ENCODE results near the gene SPTBN4.
A peak's percentile ranks its signal among the peaks of the same experiment; 100 is the strongest.
"Not testable (repeated sequence)": the region's sequence is repeated elsewhere in the genome, so short reads cannot be mapped to it uniquely, and the experiment has no call there.

Gene SPTBN4

GRCh38 chr19:40561947-40562346 lies 95.1 kb downstream of the SPTBN4 start:
- Mint-ChIP-seq H3K9me3 (no peaks in the 10 kb centered on the region), H3K36me3 (ENCODE audit: low read depth) (no peaks in the 10 kb centered on the region), H3K27ac (no peak overlapping the region), H3K4me3 (no peak overlapping the region), H3K4me1 (ENCODE audit: low read depth) (peaks cover 9% of the 10 kb centered on the region), H3K27me3 (peaks cover 41% of the 10 kb centered on the region)

- H3K27ac Mint-ChIP-seq; H3K9me3 Mint-ChIP-seq; H3K36me3 Mint-ChIP-seq (ENCODE audit: low read depth); H3K4me1 Mint-ChIP-seq (ENCODE audit: low read depth); H3K4me3 Mint-ChIP-seq: not testable (repeated sequence)
- peaks cover 54% of the 10 kb centered on the region for H3K27me3 Mint-ChIP-seq
Measured at GRCh38 chr19:40564535-40564934, 97.7 kb downstream of the SPTBN4 start.

DNA sequence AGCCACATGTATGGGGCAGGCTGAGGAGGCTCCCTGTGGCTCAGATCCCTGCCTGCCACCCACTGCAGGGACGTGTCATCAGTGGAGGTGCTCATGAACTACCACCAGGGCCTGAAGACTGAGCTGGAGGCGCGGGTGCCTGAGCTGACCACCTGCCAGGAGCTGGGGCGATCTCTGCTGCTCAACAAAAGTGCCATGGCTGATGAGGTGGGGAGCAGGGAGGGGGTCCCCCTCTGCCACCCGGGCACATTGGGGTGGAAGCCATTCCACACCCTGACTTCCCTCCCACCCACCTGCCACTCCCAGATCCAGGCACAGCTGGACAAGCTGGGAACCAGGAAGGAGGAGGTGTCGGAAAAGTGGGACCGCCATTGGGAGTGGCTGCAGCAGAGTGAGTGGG lies 98.6 kb downstream of the SPTBN4 start:
- H3K4me3 Mint-ChIP-seq = no peak overlapping the region
- H3K27me3 Mint-ChIP-seq = peaks cover 54% of the 10 kb centered on the region
- H3K4me1 Mint-ChIP-seq (ENCODE audit: low read depth) = peaks cover 12% of the 10 kb centered on the region
- no peaks in the 10 kb centered on the region for H3K36me3 Mint-ChIP-seq (ENCODE audit: low read depth)
- no peak overlapping the region for H3K27ac Mint-ChIP-seq
- no peaks in the 10 kb centered on the region for H3K9me3 Mint-ChIP-seq

DNA sequence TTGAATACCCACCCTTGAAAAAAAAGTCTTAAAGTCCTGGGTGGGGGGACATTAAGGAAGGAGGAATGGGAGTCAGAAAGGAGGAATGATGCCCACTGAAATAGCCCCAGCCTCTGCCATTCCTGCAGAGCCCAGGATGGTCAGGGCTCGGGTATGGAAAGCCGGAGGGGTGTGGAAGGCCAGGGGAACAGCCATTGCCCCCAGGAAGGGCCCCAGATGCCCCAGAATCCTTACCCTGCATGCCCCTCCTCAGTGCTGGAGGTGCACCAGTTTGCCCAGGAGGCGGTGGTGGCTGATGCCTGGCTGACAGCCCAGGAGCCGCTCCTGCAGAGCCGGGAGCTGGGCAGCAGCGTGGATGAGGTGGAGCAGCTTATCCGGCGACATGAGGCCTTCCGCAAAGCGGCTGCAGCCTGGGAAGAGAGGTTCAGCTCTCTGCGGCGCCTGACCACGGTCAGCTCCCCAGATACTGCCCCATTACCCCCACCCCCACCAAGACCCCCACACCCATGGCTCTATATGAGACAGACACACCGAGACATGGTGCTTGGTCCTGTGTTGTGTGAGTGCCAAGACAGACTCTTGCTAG lies 99.2 kb downstream of the SPTBN4 start:
- Mint-ChIP-seq H3K4me3 (no peak overlapping the region), H3K36me3 (ENCODE audit: low read depth) (no peaks in the 10 kb centered on the region), H3K4me1 (ENCODE audit: low read depth) (peaks cover 17% of the 10 kb centered on the region), H3K9me3 (no peaks in the 10 kb centered on the region), H3K27ac (no peak overlapping the region), H3K27me3 (peaks cover 52% of the 10 kb centered on the region)

- no peaks in the 10 kb centered on the region for H3K36me3 Mint-ChIP-seq (ENCODE audit: low read depth)
- H3K4me3 Mint-ChIP-seq = peak overlapping the region; percentile 20
- peaks cover 47% of the 10 kb centered on the region for H3K27me3 Mint-ChIP-seq
- peaks cover 14% of the 10 kb centered on the region for H3K4me1 Mint-ChIP-seq (ENCODE audit: low read depth)
- no peaks in the 10 kb centered on the region for H3K9me3 Mint-ChIP-seq
- no peak overlapping the region for H3K27ac Mint-ChIP-seq
Measured at GRCh38 chr19:40567040-40567749, 100.4 kb downstream of the SPTBN4 start.

GRCh38 chr19:40567750-40568494 lies 101.1 kb downstream of the SPTBN4 start:
- peaks cover 47% of the 10 kb centered on the region for H3K27me3 Mint-ChIP-seq

DNA sequence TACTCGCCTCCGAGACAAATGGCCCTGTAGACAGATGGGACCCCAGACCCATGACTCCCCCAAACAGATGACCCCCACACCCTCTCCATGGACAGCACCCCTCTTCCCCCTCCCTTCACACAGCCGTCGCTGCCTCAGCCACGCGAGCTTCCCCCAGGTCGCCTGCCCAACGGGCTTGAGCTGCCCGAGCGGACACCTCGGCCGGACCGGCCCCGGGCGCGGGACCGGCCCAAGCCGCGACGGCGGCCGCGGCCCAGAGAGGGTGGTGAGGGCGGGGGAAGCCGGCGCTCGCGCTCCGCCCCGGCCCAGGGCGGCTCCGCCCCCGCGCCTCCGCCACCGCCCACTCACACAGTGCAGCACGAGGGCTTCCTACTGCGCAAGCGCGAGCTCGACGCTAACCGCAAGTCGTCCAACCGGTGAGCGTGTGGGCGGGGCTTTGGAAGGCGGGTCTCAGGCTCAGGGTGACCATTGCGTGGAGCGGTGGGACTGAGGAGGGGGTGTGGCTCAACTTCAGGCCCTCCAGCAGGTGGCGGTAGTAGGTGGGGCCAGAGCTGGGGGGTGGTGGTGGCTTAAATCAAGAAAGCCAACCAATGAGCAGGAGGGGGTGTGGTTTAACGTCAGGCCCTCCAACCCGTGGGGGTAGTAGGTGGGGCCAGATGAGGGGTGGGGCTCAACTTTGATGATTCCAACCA lies 103.7 kb downstream of the SPTBN4 start:
- H3K9me3 Mint-ChIP-seq = no peaks in the 10 kb centered on the region
- H3K4me3 Mint-ChIP-seq = peak overlapping the region; percentile 68
- H3K27ac Mint-ChIP-seq = peak overlapping the region; percentile 73
- H3K4me1 Mint-ChIP-seq (ENCODE audit: low read depth) = peaks cover 14% of the 10 kb centered on the region
- H3K27me3 Mint-ChIP-seq = peaks cover 37% of the 10 kb centered on the region
- no peaks in the 10 kb centered on the region for H3K36me3 Mint-ChIP-seq (ENCODE audit: low read depth)

More at GRCh38 chr19:40567750-40568494, 101.1 kb downstream of the SPTBN4 start:
- Mint-ChIP-seq H3K36me3 (ENCODE audit: low read depth) (no peaks in the 10 kb centered on the region), H3K4me1 (ENCODE audit: low read depth) (peaks cover 14% of the 10 kb centered on the region), H3K9me3 (no peaks in the 10 kb centered on the region), H3K4me3 (no peak overlapping the region), H3K27ac (no peak overlapping the region)

- H3K27ac Mint-ChIP-seq = no peak overlapping the region
- peaks cover 16% of the 10 kb centered on the region for H3K4me1 Mint-ChIP-seq (ENCODE audit: low read depth)
- peak overlapping the region; percentile 38 for H3K4me3 Mint-ChIP-seq
- H3K27me3 Mint-ChIP-seq = peaks cover 33% of the 10 kb centered on the region
- no peaks in the 10 kb centered on the region for H3K9me3 Mint-ChIP-seq
- H3K36me3 Mint-ChIP-seq (ENCODE audit: low read depth) = no peaks in the 10 kb centered on the region
Measured at GRCh38 chr19:40571005-40571318, 104.2 kb downstream of the SPTBN4 start.

DNA sequence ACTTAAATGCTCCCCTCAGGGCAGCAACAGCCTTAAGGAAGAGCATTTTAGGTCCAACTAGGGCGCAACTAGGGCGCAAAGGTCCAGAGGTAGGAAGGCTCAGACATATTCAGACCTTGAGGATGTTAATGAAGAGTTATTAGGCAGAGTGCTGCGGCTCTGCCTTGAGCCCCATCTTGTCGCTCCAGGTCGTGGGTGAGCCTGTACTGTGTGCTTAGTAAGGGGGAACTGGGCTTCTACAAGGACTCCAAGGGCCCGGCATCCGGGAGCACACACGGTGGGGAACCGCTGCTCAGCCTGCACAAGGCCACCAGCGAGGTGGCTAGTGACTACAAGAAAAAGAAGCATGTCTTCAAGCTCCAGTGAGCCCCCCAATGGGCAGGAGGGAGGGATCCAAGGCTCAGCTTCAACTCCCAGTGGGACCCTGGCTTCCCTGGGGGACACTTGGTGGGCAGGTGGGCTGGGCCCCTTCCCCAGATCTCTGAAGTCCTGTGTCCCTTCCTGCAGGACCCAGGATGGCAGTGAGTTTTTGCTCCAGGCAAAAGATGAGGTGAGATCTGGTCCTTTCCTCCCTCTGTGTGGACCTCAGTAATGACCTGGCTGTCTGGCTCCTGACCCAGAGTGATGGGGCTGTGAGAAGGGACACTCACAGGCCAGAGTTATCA lies 105.2 kb downstream of the SPTBN4 start:
- Mint-ChIP-seq H3K4me1 (ENCODE audit: low read depth) (peaks cover 17% of the 10 kb centered on the region), H3K27me3 (peaks cover 24% of the 10 kb centered on the region), H3K4me3 (no peak overlapping the region), H3K9me3 (no peaks in the 10 kb centered on the region), H3K27ac (no peak overlapping the region), H3K36me3 (ENCODE audit: low read depth) (no peaks in the 10 kb centered on the region)

DNA sequence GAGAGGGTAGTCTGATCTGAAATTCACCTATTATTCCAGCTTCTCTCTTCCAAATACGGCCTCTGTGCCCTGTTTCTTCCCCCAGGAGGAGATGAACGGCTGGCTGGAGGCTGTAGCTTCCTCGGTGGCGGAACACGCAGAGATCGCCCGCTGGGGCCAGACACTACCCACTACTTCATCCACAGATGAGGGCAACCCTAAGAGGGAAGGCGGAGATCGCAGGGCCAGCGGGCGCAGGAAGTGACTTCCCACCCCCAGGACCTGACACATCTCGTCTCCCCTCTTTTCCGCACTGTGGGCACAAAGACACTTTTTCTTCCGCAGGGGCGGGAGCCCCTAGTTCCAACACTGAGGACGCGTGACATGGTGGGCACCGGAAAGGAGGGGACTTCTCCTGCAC lies 108.5 kb downstream of the SPTBN4 start:
- no peak overlapping the region for H3K4me3 Mint-ChIP-seq
- H3K27me3 Mint-ChIP-seq = no peaks in the 10 kb centered on the region
- peaks cover 23% of the 10 kb centered on the region for H3K4me1 Mint-ChIP-seq (ENCODE audit: low read depth)
- no peak overlapping the region for H3K27ac Mint-ChIP-seq
- no peaks in the 10 kb centered on the region for H3K9me3 Mint-ChIP-seq
- H3K36me3 Mint-ChIP-seq (ENCODE audit: low read depth) = peaks cover 9% of the 10 kb centered on the region

DNA sequence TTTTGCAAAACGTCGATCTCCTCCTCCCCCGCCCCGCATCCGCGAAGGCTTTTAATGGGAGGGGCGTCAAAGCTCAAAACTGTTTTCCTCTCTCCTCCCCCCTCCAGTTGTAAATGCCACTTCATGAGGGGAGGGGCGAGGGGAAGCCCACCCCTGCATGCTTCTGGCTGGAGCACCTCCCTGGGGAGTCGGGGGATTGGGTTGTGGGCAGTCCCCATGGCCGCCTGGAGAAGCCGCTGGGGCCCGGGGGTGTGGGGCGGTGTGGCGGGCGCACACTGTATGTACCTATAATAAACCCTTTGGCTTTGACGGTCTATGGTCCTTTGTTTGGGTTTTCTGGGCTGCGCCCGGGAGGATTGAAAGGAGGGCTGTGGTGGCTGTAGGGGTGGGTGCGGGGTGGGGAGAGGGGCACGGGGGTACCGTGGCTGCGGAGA lies 109.4 kb downstream of the SPTBN4 start:
- Mint-ChIP-seq H3K27ac (peak overlapping the region; percentile 81), H3K9me3 (no peaks in the 10 kb centered on the region), H3K4me3 (peak overlapping the region; percentile 81), H3K36me3 (ENCODE audit: low read depth) (peaks cover 18% of the 10 kb centered on the region), H3K27me3 (no peaks in the 10 kb centered on the region), H3K4me1 (ENCODE audit: low read depth) (peaks cover 18% of the 10 kb centered on the region)

DNA sequence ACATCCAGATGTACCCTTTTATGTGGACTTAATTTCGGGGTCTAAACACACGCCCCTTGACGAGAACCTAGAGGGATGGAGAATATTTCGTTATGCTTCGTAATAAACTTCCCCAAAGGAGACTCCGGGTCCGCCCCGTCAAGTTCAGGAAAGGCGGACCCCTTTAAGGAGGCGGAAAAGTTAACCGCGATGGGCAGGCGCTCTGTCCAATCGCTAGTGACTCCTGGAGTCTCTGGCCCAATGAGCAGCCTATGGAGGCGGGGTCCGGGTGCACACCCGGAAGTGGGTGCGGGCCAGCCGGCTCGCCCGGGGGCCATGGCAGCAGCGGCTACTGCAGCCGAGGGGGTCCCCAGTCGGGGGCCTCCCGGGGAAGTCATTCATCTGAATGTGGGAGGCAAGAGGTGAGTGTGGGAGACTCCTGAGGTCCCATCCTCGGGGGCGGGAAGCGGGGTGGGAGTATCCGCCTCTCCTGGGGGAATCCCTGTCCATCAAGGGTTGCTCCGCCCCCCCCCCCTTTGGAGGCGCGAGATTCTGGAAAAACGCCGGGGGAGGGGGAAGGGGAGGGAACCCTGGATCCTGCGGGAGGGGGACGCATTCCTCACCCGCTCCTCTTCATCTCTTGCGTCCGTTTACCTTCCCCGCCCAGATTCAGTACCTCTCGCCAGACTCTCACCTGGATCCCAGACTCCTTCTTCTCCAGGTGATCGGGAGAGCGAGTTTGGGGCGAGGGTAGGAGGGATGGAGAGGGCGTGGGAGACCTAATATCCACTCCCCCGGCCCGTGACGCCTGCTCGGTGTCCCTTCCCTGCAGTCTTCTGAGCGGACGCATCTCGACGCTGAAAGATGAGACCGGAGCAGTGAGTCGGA lies 110.0 kb downstream of the SPTBN4 start, which contains the start of gene SHKBP1:
Gene SHKBP1 (plus strand): TSS at position 289 of the 867 bp plus-strand sequence. CDS start 27 bp downstream, at position 316.
- Mint-ChIP-seq H3K27me3 (no peaks in the 10 kb centered on the region), H3K36me3 (ENCODE audit: low read depth) (peaks cover 23% of the 10 kb centered on the region), H3K4me3 (peak within 1 kb of the TSS; percentile 81), H3K4me1 (ENCODE audit: low read depth) (peaks cover 18% of the 10 kb centered on the region), H3K27ac (peak within 1 kb of the TSS; percentile 81), H3K9me3 (no peaks in the 10 kb centered on the region)

- Mint-ChIP-seq H3K27ac (no peak overlapping the region), H3K4me1 (ENCODE audit: low read depth) (peaks cover 18% of the 10 kb centered on the region), H3K36me3 (ENCODE audit: low read depth) (peaks cover 31% of the 10 kb centered on the region), H3K27me3 (no peaks in the 10 kb centered on the region), H3K9me3 (no peaks in the 10 kb centered on the region), H3K4me3 (peak overlapping the region; percentile 81)
Measured at GRCh38 chr19:40578442-40578908, 111.7 kb downstream of the SPTBN4 start.

- no peaks in the 10 kb centered on the region for H3K9me3 Mint-ChIP-seq
- H3K4me1 Mint-ChIP-seq (ENCODE audit: low read depth) = peaks cover 19% of the 10 kb centered on the region
- peaks cover 48% of the 10 kb centered on the region for H3K36me3 Mint-ChIP-seq (ENCODE audit: low read depth)
- H3K27me3 Mint-ChIP-seq = no peaks in the 10 kb centered on the region
- H3K4me3 Mint-ChIP-seq = no peak overlapping the region
- no peak overlapping the region for H3K27ac Mint-ChIP-seq
Measured at GRCh38 chr19:40580619-40581018, 113.8 kb downstream of the SPTBN4 start.

All from stimulated activated naive CD8-positive, alpha-beta T cell treated with anti-CD3 and anti-CD28 coated beads, Interleukin-15, Interleukin-2, amounts not matched to agents 100 ng/mL and 50 ng/mL, for 24 hours (primary cell).